LNCAP (cell line): ENCODE data around the gene MMRN2.

Experiments
- TF ChIP-seq, protein P1 (sequence below): fragments of 450-650 bp; IDR thresholded peaks from 2 replicates; pipeline ENCODE4 v1.5.1; 2017; ENCODE audit warnings: mild to moderate bottlenecking

MMRN2 gene

DNA sequence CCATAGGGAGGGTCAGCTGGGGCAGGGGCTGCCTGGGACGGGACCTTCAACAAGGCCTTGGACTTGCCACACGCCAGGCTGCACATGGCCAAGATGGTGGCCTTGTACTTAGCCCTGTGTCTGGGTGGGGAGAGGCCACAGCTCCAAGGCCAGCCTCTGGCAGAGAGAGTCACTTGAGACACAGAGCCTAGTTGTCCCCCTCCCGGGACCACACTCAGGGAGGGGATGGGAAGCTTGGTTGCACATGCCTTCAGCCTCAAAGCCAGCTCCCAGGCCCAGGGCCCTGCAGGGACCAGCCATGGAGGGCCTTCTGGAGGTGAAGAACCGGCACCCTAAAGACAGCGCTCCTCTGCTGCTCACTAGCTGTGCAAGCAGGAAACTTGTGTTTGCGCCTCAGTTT lies 16.7 kb downstream of the MMRN2 start:
- TF ChIP-seq, protein P1, sequence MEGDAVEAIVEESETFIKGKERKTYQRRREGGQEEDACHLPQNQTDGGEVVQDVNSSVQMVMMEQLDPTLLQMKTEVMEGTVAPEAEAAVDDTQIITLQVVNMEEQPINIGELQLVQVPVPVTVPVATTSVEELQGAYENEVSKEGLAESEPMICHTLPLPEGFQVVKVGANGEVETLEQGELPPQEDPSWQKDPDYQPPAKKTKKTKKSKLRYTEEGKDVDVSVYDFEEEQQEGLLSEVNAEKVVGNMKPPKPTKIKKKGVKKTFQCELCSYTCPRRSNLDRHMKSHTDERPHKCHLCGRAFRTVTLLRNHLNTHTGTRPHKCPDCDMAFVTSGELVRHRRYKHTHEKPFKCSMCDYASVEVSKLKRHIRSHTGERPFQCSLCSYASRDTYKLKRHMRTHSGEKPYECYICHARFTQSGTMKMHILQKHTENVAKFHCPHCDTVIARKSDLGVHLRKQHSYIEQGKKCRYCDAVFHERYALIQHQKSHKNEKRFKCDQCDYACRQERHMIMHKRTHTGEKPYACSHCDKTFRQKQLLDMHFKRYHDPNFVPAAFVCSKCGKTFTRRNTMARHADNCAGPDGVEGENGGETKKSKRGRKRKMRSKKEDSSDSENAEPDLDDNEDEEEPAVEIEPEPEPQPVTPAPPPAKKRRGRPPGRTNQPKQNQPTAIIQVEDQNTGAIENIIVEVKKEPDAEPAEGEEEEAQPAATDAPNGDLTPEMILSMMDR: no peak

DNA sequence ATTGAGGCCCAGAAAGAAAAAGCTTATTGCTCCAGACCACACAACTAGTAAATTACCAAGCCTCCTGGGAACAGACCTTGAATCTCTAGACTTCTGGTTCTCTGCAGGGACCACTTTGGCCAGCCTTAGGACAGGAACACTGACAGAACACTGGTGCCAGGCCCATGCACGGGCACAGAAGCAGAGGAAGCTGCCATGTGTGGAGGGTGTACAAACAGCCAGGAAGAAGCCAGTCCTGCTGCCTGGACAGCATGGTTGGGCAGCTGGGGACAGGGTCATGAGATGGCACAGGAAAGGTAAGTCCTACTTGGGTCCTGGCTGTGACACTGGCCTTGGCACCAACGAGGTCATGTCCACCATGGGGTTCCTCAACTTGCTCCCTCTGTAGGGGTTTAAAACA lies 19.2 kb downstream of the MMRN2 start:
- TF ChIP-seq, protein P1: no peak

DNA sequence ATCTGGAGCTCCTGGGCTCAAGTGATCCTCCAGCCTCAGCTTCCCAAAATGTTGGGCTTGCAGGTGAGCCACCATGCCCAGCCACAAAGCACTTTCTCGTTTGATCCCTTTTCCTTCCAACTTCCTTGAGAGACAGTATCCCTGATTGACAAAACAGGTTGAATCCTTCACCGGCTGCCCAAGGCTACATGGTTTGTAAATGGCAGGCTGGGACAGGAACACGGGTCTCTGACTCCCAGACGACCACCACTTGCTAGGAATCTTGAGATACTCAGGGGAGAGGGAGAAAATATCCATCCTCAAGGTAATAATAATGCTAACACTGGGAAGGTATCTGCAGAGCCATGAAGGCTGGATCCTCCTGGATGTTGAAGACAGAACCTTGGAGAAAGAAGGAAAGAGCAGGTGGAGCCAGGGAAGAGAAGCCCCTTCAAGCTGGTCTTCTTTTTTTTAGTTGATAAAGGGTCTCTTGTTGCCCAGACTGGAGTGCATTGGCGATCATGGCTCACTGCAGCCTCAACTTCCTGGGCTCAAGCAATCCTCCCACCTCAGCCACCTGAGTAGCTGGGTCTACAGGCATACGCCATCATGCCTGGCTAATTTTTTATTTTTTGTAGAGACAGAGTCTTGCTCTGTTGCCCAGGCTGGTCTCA lies 19.8 kb downstream of the MMRN2 start:
- TF ChIP-seq, protein P1: no peak

DNA sequence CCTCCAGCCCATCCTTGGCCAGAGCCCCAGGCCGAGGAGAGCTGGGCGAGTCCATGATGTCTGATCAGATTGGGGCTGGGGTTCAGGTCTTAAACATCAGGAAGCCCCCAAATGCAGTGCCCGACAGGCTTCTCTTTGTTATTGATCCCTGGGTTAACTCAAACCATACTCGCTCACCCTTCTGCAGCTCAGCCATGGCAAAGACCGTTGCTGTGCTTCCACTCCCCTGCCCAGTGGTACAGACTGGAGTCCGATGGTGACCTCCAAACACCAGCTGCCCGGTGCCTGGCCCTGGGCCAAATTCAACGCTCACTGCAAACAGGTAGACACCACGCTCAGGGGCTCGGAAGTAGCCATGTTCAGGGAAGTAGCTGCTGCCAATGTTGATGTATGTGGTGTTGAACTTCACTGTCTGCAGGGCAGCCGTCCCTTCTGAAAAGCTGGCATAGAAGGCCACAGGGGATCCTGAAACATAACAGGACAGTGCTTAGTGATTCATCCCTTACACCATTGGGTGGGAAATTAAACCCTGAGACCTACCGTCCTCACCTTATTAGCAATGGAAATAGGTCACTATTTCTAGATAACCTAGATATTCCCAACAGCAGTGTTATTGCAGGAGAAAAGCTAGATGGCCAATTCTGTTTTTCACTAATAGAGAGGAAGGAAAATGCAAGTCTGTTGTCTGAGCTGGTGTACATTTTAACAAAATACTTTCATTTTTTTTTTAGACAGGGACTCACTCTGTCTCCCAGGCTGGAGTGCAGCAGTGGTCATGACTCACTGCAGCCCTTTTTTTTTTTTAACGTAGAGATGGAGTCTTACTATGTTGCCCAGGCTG lies 20.5 kb downstream of the MMRN2 start:
- TF ChIP-seq, protein P1: no peak

DNA sequence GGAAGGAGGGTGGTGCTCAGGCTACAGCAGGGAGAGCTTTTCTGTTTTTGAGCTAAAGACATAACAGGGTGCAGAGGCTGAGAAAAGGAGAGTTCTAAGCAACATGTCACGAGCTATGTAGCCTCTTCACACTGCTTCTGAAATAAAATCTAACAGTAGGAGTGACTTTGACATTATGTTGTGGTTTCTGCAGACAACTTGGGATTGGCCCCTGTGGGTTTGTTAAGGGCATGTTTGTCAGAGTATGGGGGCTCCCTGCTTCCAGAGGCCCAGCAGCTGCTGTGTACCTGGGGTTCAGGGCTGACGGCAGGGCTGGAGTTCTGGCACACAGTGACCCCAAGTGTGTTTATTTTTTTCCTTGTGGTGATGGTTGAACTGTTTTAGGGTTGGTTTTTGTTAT lies 24.7 kb downstream of the MMRN2 start:
- TF ChIP-seq, protein P1: no peak

DNA sequence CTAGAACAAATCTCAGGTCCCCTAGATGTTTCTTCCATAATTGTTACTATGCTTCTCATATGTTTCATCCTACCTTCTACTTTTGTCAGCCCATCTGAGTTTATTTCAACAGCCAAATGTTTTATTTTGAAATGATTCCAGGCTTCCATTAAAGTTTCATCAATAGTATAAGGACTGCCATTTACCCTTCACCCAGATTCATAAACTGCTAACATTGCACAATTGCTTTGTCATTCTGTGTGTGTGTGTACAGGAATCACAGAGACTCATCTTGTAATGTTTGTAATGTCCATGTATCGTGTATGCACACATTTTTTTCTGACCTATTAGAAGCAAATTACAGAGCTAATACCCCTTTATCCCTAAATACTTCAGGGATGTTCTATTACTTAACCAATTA lies 25.5 kb downstream of the MMRN2 start:
- TF ChIP-seq, protein P1: no peak

DNA sequence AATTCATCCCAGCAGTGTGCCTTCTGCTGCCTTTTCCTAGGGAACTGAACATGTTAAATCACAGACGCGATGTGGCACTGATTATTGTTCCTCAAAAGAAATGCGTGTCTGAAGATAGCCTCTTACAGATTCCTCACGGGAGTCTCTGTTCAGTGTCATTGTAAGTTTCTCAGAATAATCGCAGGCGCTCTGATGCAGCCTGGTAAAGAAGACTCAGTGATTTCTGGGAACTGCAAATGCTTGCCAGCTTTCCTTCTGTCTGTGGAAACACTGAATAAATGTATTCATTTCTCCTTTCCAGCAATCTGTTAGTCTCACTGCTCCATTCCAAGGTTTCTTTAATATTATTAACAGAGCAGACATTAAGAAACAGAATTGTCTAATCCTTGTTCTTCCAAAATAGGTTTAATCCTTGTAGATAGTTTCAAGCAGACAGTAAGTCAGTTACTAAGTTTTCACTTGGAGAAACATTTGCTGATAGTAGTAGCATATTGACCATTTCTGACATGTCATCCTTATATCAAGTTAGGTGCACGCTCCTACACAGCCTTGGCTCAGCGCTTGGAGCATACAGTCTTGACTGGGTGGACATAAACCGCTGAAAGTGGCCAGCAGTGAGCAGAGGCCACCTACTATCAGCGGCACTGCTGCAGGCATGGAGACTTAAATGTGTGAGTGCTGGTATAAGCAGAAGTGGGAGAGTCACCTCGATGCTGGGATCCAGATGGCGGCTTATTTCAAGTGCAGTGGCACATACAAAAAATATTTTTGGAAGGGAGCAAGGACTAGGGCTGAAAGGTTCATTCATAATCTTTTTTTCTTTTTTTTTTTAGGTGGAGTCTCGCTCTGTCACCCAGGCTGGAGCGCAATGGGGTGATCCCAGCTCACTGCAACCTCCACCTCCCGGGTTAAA lies 27.7 kb downstream of the MMRN2 start:
- TF ChIP-seq, protein P1: no peak
